Stimulated activated effector memory CD8-positive, alpha-beta T cell treated with anti-CD3 and anti-CD28 coated beads, Interleukin-12 subunit alpha, Interleukin-12 subunit beta, amount 100 ng/mL, for 72 hours (primary cell): ENCODE results near the gene MUC21.
"Not testable (repeated sequence)": the region's sequence is repeated elsewhere in the genome, so short reads cannot be mapped to it uniquely, and the experiment has no call there.

ENCODE experiments used
- ATAC-seq: fragments of 150-1000 bp; cut with Tn5 transposase; 2 replicates; pipeline ENCODE4 v1.10.0; 2021
- DNase-seq, 2 donors: peaks; one replicate each; pipeline ENCODE4 v3.0.0; 2021 to 2022; ENCODE audit warnings: low spot score in 2 of 2
- H3K27ac Mint-ChIP-seq: one replicate; pipeline ENCODE4 v1.8.0; 2022; ENCODE audit warnings: mild to moderate bottlenecking, mixed read lengths
- H3K36me3 Mint-ChIP-seq: one replicate; pipeline ENCODE4 v1.8.0; 2022; ENCODE audit warnings: mild to moderate bottlenecking, mixed read lengths
- H3K4me1 Mint-ChIP-seq: one replicate; pipeline ENCODE4 v1.8.0; 2022; ENCODE audit warnings: mixed read lengths
- H3K4me3 Mint-ChIP-seq: one replicate; pipeline ENCODE4 v1.8.0; 2022; ENCODE audit warnings: mild to moderate bottlenecking, mixed read lengths
- H3K9me3 Mint-ChIP-seq: one replicate; pipeline ENCODE4 v1.8.0; 2022; ENCODE audit warnings: mixed read lengths

MUC21 gene

DNA sequence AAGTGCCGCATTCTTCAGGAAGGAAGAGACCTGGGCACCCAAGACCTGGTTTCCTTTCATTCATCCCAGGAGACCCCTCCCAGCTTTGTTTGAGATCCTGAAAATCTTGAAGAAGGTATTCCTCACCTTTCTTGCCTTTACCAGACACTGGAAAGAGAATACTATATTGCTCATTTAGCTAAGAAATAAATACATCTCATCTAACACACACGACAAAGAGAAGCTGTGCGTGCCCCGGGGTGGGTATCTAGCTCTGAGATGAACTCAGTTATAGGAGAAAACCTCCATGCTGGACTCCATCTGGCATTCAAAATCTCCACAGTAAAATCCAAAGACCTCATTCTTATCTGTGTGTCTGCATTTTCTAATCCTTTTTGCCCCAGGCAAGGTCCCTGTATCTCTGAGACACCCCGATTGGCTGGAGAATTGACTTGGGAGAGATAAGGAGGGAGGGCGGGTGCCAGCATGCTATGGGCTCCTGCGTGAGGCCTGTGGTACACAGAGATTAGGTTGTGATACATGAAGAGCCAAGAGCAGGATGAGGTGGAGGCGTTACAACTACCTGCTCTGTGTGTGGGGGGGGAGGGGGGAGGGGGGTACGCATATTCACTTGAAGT is 4.8 kb downstream of the MUC21 start:
- no peak for DNase-seq
- H3K9me3 Mint-ChIP-seq: no peaks in the 10 kb centered on the region
- no peak overlapping the region for H3K4me3 Mint-ChIP-seq

DNA sequence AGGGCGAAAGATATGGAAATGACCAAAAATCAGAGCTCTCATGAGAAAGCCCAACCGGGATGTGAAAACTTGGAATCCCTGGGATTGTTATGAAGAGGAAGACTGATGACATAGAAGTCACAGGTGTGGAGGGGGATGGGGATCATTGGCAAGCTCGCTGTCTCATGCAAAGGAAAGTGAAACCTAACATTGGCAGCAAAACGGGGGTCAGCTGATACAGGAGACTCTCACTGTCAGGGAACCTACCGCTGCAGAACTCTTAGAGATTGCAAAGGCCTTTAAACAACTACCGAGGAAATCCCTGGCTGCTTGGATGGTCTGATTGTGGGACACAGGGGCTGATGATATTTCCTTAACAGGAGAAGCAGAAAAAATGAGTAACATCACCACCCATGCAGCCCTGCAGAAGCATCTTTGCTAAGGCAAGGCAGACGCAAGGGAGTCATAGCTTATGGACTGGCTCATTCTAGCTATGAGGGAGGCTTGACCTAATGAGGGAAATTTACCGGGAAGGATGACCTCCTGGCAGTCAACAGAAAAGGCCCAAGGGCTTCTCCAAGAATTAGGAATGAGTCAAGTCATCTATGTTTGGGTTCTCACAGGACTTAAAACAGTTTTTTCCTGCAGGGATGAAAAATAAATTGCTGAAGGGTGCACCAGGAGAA is 7.0 kb downstream of the MUC21 start:
- DNase-seq (no peak), ATAC-seq (no peak)
- H3K27ac Mint-ChIP-seq: no peak overlapping the region
- H3K4me1 Mint-ChIP-seq: peaks cover 12% of the 10 kb centered on the region
- H3K4me3 Mint-ChIP-seq: no peak overlapping the region
- no peaks in the 10 kb centered on the region for H3K9me3 Mint-ChIP-seq
- H3K36me3 Mint-ChIP-seq: no peaks in the 10 kb centered on the region

More for the DNA sequence above, 4.8 kb downstream of the MUC21 start:
- no peaks in the 10 kb centered on the region for H3K36me3 Mint-ChIP-seq
- H3K4me1 Mint-ChIP-seq: peaks cover 12% of the 10 kb centered on the region
- ATAC-seq: no peak
- no peak overlapping the region for H3K27ac Mint-ChIP-seq

DNA sequence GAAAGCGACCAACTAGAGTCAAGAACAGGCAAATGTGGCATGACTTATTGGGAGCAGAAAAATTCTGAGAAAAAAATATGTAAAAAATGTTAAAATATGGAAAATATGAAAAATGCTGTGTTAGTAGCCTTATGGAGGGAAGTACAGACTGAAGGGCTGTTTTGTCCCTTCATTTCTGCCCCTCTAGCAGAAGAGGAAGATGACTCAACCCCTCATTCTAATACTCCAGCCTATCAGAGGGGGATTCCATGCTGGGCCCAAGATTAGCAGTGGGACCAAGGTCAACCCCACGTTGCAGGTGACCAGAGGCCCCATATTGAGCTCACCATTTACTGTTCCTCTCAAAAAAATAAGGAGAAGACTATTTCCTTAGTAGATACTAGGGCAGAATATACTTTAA is 8.4 kb downstream of the MUC21 start:
- Mint-ChIP-seq H3K4me1 (peaks cover 12% of the 10 kb centered on the region), H3K27ac (no peak overlapping the region), H3K36me3 (no peaks in the 10 kb centered on the region), H3K4me3 (no peak overlapping the region), H3K9me3 (no peaks in the 10 kb centered on the region)
- DNase-seq (no peak), ATAC-seq (no peak)

DNA sequence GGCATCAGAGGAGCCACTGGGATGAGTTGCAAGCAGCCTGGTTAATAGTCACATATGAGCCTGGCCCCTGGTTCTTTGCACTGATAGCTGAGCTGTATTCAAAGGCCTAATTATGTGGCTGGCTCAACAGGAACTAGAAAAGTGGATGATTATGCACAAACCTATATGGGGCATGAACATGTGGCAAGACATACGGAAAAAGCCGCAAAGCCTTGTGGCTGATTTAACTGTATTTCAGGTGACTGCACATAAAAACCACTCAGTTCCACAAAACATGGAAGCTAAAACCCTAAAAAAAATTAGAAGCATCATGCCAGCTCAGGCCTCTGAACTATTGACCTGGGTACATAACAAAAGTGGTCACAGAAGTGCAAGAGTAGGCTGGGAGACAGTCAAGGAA is 13.8 kb downstream of the MUC21 start:
- no peak overlapping the region for H3K27ac Mint-ChIP-seq
- ATAC-seq (no peak), DNase-seq (no peak)
- H3K36me3 Mint-ChIP-seq: no peaks in the 10 kb centered on the region
- H3K9me3 Mint-ChIP-seq: no peaks in the 10 kb centered on the region
- no peaks in the 10 kb centered on the region for H3K4me1 Mint-ChIP-seq
- no peak overlapping the region for H3K4me3 Mint-ChIP-seq

DNA sequence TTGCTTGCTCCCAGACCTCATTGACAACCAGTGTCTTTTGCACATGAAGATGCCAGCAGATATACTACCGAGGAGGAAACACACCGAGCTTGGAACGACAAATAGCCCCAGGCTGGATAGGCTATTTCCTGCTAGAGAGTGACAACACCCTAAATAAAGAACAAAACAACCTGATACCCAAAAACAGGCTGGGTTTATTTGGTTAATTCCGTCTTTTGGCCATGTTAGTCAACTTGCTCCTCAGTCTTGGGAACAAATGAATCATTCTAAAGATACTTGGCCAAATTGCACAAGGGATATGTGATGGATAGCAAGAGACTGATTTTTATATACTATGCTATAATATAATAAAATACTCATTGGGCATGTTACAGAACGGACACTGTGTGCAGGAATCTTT is 15.3 kb downstream of the MUC21 start:
- H3K4me1 Mint-ChIP-seq: no peaks in the 10 kb centered on the region
- no peaks in the 10 kb centered on the region for H3K36me3 Mint-ChIP-seq
- ATAC-seq: no peak
- no peaks in the 10 kb centered on the region for H3K9me3 Mint-ChIP-seq
- no peak overlapping the region for H3K4me3 Mint-ChIP-seq
- DNase-seq: no peak
- H3K27ac Mint-ChIP-seq: no peak overlapping the region

DNA sequence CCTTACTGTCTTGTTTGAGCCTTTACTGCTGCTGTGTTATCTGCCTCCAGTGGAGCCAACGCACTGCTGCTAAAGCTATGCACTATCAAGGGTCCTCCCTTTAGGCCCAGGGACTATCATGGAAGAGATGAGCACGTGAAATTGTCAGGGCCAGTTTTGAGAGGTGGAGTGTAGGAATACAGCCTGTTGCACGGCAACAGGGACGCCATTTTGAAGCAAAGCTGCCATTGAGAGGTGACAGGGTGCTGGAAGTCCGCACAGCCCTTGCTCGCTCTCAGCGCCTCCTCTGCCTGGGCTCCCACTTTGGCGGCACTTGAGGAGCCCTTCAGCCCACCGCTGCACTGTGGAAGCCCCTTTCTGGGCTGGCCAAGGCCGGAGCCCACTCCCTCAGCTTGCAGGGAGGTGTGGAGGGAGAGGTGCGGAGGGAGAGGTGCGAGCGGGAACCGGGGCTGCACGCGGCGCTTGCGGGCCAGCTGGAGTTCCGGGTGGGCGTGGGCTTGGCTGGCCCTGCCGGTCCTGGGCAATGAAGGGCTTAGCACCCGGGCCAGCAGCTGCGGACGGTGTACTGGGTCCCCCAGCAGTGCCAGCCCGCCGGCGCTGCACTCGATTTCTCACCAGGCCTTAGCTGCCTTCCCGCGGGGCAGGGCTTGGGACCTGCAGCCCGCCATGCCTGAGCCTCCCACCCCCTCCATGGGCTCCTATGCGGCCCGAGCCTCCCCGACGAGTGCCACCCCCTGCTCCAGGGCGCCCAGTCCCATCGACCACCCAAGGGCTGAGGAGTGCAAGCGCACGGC is 16.7 kb downstream of the MUC21 start:
- ATAC-seq, H3K9me3 Mint-ChIP-seq, H3K4me1 Mint-ChIP-seq, DNase-seq, H3K27ac Mint-ChIP-seq, H3K36me3 Mint-ChIP-seq, H3K4me3 Mint-ChIP-seq: not testable (repeated sequence)

DNA sequence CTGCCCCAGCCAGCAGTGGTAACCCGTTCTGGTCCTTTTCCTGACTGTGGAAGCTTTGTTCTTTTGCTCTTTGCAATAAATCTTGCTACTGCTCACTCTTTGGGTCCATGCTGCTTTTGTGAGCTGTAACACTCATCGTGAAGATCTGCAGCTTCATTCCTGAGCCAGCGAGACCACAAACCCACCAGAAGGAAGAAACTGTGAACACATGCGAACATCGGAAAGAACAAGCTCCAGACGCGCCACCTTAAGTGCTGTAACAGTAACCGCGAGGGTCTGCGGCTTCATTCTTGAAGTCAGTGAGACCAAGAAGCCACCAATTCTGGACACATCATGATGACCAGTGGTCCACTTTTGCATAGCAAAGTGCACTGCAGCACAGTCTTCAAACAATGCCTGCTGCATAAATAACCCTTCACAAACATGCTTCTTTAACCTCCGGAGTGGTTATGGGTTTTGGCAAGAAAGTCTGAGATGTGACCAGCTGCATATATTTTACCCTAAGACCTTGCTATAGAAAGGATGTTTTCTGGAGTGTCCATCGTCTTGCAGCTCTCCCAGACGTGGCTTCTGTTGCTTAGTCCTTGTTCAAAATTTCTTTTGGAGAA is 17.9 kb downstream of the MUC21 start:
- no peaks in the 10 kb centered on the region for H3K4me1 Mint-ChIP-seq
- no peaks in the 10 kb centered on the region for H3K9me3 Mint-ChIP-seq
- no peak overlapping the region for H3K27ac Mint-ChIP-seq
- ATAC-seq (no peak), DNase-seq (no peak)
- H3K4me3 Mint-ChIP-seq: no peak overlapping the region
- H3K36me3 Mint-ChIP-seq: no peaks in the 10 kb centered on the region

DNA sequence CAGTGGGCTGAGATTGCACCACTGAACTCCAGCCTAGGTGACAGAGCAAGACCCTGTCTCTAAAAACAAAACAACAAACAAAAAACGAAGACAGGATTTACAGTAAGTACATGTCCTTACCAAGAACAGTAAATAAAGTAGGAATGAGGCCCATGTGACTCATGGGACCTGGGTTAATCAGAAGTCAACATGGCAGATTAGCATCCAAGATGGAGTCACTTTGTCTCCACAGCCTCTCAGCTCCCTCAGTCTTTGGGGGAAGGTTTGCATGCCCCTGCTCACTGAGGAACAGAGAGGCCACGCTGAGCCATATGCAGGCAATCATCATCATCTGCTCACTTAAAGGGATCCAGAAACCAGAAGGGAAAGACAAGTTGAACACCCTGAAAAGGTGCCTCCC is 19.0 kb downstream of the MUC21 start:
- Mint-ChIP-seq H3K36me3 (no peaks in the 10 kb centered on the region), H3K4me1 (no peaks in the 10 kb centered on the region), H3K4me3 (no peak overlapping the region), H3K27ac (no peak overlapping the region), H3K9me3 (no peaks in the 10 kb centered on the region)
- ATAC-seq (no peak), DNase-seq (no peak)

DNA sequence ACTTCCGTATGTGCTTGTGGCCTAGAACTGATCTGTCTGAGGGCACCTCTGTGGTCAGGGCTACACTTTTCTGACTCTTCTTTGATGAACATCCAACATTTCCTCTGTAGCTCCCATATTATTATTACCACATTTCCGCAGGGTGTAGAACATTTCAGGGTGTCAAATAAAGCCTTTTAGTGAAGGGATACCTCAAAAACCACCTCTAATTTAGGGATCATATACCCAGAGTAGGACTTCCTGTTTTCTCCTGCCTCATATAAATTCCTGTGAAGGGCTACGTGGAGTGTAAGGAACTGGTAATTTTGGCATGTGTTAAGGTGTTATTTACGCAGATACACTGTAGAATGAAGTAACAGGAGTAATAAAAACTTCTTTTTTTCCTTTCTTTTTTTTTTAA is 21.3 kb downstream of the MUC21 start:
- Mint-ChIP-seq H3K9me3 (no peaks in the 10 kb centered on the region), H3K27ac (no peak overlapping the region), H3K4me3 (no peak overlapping the region), H3K4me1 (no peaks in the 10 kb centered on the region), H3K36me3 (no peaks in the 10 kb centered on the region)
- DNase-seq (no peak), ATAC-seq (no peak)

DNA sequence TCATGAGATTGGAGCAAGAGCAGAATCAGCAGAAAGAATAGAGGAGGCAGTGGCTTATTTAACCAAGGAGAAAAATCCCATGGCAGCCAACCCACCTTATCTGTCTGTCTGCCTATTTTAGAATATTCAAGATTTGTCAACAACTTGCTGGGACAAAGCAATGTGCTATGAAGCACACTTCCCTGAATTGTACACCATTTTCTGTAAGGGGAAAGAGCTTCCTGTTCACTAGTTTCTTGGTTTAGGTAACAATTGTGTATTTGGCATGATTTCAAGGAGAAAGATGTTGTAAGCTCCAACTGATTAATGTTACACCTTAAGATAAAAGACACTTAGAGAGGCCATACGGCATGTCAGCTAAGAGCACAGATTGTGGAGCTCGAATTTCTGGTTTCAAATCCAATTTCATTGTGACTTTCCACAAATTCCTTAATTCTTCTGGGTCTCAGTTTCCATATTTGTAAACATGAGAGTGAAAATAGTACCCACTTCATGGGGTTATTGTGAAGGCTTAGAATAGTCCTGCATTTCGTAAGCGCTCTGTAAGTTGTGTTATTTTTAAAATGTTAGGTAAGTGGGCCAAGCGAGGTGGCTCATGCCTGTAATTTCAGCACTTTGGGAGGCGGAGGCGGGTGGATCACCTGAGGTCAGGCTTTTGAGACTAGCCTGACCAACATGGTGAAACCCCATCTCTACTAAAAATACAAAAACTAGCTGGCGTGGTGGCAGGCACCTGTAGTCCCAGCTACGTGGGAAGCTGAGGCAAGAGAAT is 21.9 kb downstream of the MUC21 start:
- no peaks in the 10 kb centered on the region for H3K36me3 Mint-ChIP-seq
- ATAC-seq: no peak
- H3K9me3 Mint-ChIP-seq: no peaks in the 10 kb centered on the region
- peaks cover 3% of the 10 kb centered on the region for H3K4me1 Mint-ChIP-seq
- no peak overlapping the region for H3K27ac Mint-ChIP-seq
- no peak overlapping the region for H3K4me3 Mint-ChIP-seq
- no peak for DNase-seq

DNA sequence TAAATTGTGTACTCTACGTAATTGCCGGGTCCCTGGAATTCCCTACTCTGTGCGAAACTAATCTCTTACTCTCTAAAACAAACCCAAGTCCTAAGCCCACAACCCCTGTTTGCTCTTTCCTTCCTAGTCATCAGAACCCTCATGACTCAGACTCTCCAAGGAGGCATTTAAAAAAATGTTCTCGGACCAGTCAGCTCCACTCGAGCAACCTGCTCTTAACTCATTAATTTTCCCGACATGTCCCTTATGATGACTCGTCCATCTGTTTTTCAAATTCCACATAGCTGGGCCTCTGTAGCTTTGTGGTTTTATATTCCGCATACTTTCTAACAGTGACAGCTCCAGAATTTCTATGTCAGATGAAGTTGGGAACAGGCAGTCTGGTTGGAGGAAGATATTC is 24.2 kb downstream of the MUC21 start:
- Mint-ChIP-seq H3K9me3 (no peaks in the 10 kb centered on the region), H3K4me1 (peaks cover 7% of the 10 kb centered on the region), H3K4me3 (no peak overlapping the region), H3K36me3 (no peaks in the 10 kb centered on the region), H3K27ac (no peak overlapping the region)
- ATAC-seq: no peak
- no peak for DNase-seq

DNA sequence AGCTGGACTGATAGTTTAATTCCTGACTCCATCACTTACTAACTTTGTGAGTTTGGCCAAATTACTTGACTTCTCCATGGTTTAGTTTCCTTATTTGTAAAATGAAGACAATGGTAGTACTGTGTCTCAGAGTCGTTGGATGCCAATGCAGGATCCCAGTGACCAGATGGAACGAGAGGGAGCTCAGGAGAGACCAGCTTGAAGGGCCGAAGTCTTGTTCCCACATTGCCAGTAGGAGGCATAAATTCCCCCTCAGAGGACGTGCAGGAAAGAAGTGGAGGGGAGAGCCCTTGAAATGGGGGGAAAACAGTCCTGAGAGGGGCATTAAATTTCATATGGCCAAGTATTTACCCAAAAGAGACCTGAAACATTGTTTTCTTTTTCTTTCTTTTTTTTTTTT is 24.6 kb downstream of the MUC21 start:
- H3K9me3 Mint-ChIP-seq: no peaks in the 10 kb centered on the region
- H3K27ac Mint-ChIP-seq: no peak overlapping the region
- ATAC-seq: no peak
- no peaks in the 10 kb centered on the region for H3K36me3 Mint-ChIP-seq
- H3K4me1 Mint-ChIP-seq: peaks cover 7% of the 10 kb centered on the region
- no peak for DNase-seq
- H3K4me3 Mint-ChIP-seq: no peak overlapping the region

DNA sequence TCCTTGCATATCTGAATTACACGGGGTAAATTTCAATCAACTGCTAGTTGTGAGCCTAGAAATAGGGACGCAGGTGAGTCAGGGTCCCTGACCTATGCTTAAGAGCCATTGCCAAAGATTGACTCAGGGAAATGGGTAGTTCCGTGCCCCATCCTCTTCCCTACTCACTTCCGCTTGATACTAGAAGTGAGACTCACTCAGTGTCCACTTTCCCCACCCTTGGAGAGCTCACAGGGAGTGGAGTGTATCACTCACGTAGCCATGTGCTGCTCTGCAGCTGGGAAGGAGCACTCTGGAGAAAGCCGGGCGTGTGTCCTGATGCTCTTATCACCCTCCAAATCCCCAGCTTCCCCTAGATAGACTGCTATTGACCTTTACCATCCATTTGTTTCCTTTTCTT is 26.2 kb downstream of the MUC21 start:
- DNase-seq (no peak), ATAC-seq (no peak)
- H3K27ac Mint-ChIP-seq: no peak overlapping the region
- no peak overlapping the region for H3K4me3 Mint-ChIP-seq
- H3K9me3 Mint-ChIP-seq: peaks cover 2% of the 10 kb centered on the region
- H3K36me3 Mint-ChIP-seq: no peaks in the 10 kb centered on the region
- H3K4me1 Mint-ChIP-seq: peaks cover 7% of the 10 kb centered on the region

DNA sequence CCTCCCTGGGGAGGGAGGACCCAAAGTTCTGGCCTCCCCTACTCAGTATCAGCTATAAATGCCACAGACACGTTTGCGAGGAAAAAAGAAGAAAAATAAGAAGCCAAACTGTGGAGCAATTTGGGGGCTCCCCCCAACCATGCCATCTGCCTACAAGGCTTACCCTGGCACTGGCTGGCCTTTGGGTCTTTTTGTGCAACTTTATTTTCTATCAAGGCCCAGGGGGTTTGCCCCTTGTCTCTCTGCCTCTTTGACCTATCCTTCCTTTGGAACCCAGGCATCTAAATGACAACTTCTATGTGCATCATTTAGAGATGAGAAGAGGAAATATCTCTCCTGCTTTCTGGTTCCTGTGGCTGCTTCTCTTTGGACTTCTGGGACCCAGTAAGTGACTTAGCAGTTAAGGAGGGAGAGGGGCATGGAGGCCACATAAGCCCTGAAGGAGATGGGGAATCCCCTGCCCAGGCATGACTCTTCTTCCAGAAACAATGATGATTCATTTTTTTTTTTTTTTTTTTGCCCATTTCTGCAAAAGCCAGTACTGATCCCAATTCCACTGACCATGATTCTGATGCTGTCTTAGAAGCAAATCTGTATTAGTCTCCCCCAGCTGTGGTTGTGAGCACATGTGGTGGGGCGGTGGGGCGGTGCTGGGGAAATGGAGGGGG is 27.0 kb downstream of the MUC21 start, which contains the start of gene MUC22:
MUC22 (plus strand) TSS at position 82 of the 668 bp plus-strand sequence; CDS start at position 315, 233 bp downstream.
- Mint-ChIP-seq H3K4me1 (peaks cover 7% of the 10 kb centered on the region), H3K4me3 (no peak within 1 kb of the TSS), H3K36me3 (no peaks in the 10 kb centered on the region), H3K9me3 (peaks cover 3% of the 10 kb centered on the region), H3K27ac (no peak within 1 kb of the TSS)
- ATAC-seq (peak; percentile 77), DNase-seq (no peak)
